Transverse colon (tissue), 4 donors: ENCODE results near the gene STOML3. TPM values are rescaled to one million over a fixed set of nuclear protein-coding genes. Genes with fewer than 3 reads are reported as not detected.

ENCODE experiments used
- DNase-seq: peaks from one replicate; pipeline ENCODE4 v3.0.0-alpha.2; 2019
- H3K27ac ChIP-seq, 4 donors: fragments of 200-600 bp; sonication (generic); 2 replicates each; pipeline ENCODE4 v1.5.1; 2016 to 2018; ENCODE audit warnings: inconsistent platforms in 4 of 4
- H3K27me3 ChIP-seq: fragments of 200-600 bp; sonication (generic); 2 replicates; pipeline ENCODE4 v1.5.1; 2017; ENCODE audit warnings: inconsistent platforms
- H3K36me3 ChIP-seq, 4 donors: fragments of 200-600 bp; sonication (generic); 2 replicates each; pipeline ENCODE4 v1.5.1; 2017 to 2019; ENCODE audit warnings: inconsistent platforms in 4 of 4
- H3K4me1 ChIP-seq, 4 donors: fragments of 200-600 bp; sonication (generic); 2 replicates each; pipeline ENCODE4 v1.5.1; 2017 to 2020; ENCODE audit warnings: inconsistent platforms in 4 of 4
- H3K4me3 ChIP-seq, 4 donors: fragments of 200-600 bp; sonication (generic); 1 replicate in 1 of 4; 2 replicates in 3 of 4; pipeline versions ENCODE4 v1.5.1 to v1.6.1; 2017 to 2019; ENCODE audit warnings: inconsistent platforms in 4 of 4
- H3K9me3 ChIP-seq, 2 donors: fragments of 200-600 bp; sonication (generic); 2 replicates each; pipeline ENCODE4 v1.5.1; 2017 to 2019; ENCODE audit warnings: inconsistent platforms in 2 of 2
- EP300 ChIP-seq: sonication (generic); formaldehyde crosslinking; IDR thresholded peaks from one replicate; pipeline ENCODE4 v1.6.1; 2017; ENCODE audit warnings: antibody characterized with exemption, low read depth
- POLR2A ChIP-seq: fragments of 450-650 bp; IDR thresholded peaks from one replicate; pipeline ENCODE4 v1.6.1; 2016; ENCODE audit warnings: antibody characterized with exemption, mild to moderate bottlenecking, moderate library complexity
- POLR2AphosphoS5 ChIP-seq, 3 donors: sonication (generic); formaldehyde crosslinking; IDR thresholded peaks; one replicate each; pipeline ENCODE4 v1.6.1; 2016; ENCODE audit warnings: antibody characterized with exemption in 3 of 3
- WGBS, 2 donors: methylation state at CpG; one replicate each; pipeline ENCODE4 v1.1.5; 2018; ENCODE audit warnings: low coverage in 1 of 2; 5-methylcytosine and 5-hydroxymethylcytosine counted together
- in situ Hi-C, 4 donors: fragments of 200-750 bp; cut with MboI; loops; one replicate each; pipeline versions ENCODE4 v1.15.0 to v1.15.1; 2017; ENCODE audit warnings: low sequenced_read_pairs in 3 of 4, low pct_ligation_motif_present in 1 of 4, low pct_unique_long_range_greater_than_20kb in 1 of 4
- intact Hi-C: fragments of 100-400 bp; cut with DNase I; formaldehyde crosslinking; loops from one replicate; pipeline ENCODE4 v1.15.1; 2023; ENCODE audit warnings: low total_unique reads
- total RNA-seq, 4 donors: library from RNA; depleted of rRNA; stranded (reverse); fragments of >200 nt; gene quantifications; one replicate each; pipeline ENCODE4 v1.1.0, GENCODE V29; 2016
- TF ChIP-seq, protein P1 (sequence below), 5 experiments: fragments of 200-600 bp in 3 of 5; fragments of 450-650 bp in 2 of 5; sonication (generic) in 3 of 5; IDR thresholded peaks; 1 replicate in 2 of 5; 2 replicates in 3 of 5; pipeline ENCODE4 v1.5.1; 2016 to 2017; ENCODE audit warnings: antibody characterized with exemption in 5 of 5, inconsistent platforms in 3 of 5, mild to moderate bottlenecking in 2 of 5, moderate library complexity in 1 of 5

Gene STOML3
- total RNA-seq, 4 donors from 2014 or later, result 0.55 TPM; not detected in 3

DNA sequence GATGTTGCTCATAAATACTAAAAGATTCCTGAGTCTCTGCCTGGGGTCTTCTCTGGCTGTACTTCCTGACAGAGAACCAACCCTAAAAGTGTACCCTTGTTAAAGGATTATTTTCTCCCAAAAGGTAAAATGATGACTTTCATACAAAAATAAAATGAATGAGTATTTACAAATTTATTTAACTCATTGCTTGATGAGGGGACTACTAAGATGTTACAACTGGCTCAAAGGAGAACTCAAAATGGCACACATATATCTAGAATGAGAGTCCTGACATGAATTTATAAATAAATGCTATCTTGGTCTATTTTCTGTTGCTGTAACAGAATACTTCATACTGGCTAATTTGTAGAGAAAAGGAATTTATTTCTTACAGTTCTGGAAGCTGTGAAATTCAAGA, 30.5 kb downstream of the STOML3 start:
- Histone ChIP-seq H3K27me3 (no peaks in the 10 kb centered on the region), H3K36me3 (no peaks in the 10 kb centered on the region)
- intact Hi-C loops, result no loop called here

GRCh38 chr13:38957794-38958592, 32.6 kb downstream of the STOML3 start:
- in situ Hi-C loops, result no loop called here

More for the DNA sequence above, 30.5 kb downstream of the STOML3 start:
- no peak for DNase-seq
- TF ChIP-seq POLR2A, result no peak
- no peak for TF ChIP-seq EP300
- TF ChIP-seq, protein P1, sequence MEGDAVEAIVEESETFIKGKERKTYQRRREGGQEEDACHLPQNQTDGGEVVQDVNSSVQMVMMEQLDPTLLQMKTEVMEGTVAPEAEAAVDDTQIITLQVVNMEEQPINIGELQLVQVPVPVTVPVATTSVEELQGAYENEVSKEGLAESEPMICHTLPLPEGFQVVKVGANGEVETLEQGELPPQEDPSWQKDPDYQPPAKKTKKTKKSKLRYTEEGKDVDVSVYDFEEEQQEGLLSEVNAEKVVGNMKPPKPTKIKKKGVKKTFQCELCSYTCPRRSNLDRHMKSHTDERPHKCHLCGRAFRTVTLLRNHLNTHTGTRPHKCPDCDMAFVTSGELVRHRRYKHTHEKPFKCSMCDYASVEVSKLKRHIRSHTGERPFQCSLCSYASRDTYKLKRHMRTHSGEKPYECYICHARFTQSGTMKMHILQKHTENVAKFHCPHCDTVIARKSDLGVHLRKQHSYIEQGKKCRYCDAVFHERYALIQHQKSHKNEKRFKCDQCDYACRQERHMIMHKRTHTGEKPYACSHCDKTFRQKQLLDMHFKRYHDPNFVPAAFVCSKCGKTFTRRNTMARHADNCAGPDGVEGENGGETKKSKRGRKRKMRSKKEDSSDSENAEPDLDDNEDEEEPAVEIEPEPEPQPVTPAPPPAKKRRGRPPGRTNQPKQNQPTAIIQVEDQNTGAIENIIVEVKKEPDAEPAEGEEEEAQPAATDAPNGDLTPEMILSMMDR (IDR thresholded peaks at IDR 0.05), result no peak
- TF ChIP-seq POLR2AphosphoS5 (IDR thresholded peaks at IDR 0.05), result no peak
- Histone ChIP-seq H3K4me3 (no peak overlapping the region), H3K27ac (no peak overlapping the region), H3K9me3 (no peaks in the 10 kb centered on the region), H3K4me1 (peaks cover 0 to under 1% (median 0%) of the 10 kb centered on the region in 4 donors)
- in situ Hi-C loops, result no loop called here

DNA sequence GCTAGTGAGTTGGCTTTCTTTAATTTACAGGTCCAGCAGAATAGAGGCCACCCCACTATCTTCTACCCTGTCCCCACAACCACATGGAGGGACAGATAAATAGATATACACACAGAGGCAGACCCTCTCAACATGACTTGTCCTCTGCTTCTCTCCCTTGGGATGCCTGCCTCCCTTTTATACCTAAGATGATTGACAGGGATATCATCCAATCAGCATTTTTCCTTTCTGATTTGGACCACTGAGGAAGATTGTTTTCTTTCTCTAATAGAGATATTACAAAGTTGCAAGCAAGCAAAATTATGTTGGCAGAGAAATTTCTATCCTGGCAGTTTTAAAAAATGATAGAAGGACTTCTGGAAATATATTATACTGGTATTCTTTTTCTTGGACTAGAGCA, 35.8 kb downstream of the STOML3 start:
- intact Hi-C loops, result no loop called here
- H3K4me1 ChIP-seq, result peaks cover 0 to 13% (median 3%) of the 10 kb centered on the region in 4 donors
- TF ChIP-seq, protein P1 (IDR thresholded peaks at IDR 0.05), result no peak
- TF ChIP-seq EP300, result no peak

More at GRCh38 chr13:38957794-38958592, 32.6 kb downstream of the STOML3 start:
- Histone ChIP-seq H3K4me1 (no peaks in the 10 kb centered on the region), H3K4me3 (no peak overlapping the region), H3K27me3 (no peaks in the 10 kb centered on the region), H3K36me3 (no peaks in the 10 kb centered on the region), H3K9me3 (no peaks in the 10 kb centered on the region), H3K27ac (no peak overlapping the region)
- intact Hi-C loops, result no loop called here
- TF ChIP-seq POLR2A, result no peak
- no peak for TF ChIP-seq EP300
- TF ChIP-seq POLR2AphosphoS5 (IDR thresholded peaks at IDR 0.05), result no peak
- TF ChIP-seq, protein P1 (IDR thresholded peaks at IDR 0.05), result no peak
- DNase-seq, result no peak
- 80 to 100% methylated on average over 1 to 11 of the region's 11 CpGs for WGBS, 2 donors

DNA sequence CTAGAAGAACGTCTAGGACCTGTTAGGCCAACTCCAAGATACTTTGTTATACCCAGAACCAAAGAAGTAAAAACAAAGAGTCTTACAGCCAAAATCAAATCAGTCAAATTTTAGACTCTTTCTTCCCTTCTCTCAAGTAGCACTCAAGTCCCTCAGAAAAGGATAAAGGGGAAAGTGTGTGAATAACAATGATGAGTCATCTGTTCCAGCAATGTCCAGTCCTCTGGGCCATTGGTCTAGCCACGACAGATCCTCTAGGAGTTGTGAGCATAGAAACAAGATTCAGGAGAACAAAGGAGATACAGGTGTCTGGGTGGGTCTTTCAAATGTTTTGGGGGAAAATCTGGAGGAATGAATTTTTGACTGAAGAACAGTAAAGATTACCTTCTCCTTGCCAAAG, 36.3 kb downstream of the STOML3 start:
- Histone ChIP-seq H3K9me3 (no peaks in the 10 kb centered on the region), H3K36me3 (no peaks in the 10 kb centered on the region), H3K27ac (no peak overlapping the region), H3K4me3 (no peak overlapping the region), H3K4me1 (peaks cover 0 to 13% (median 3%) of the 10 kb centered on the region in 4 donors), H3K27me3 (no peaks in the 10 kb centered on the region)
- 64 to 67% methylated on average over 2 of the region's 2 CpGs for WGBS, 2 donors
- DNase-seq, result no peak
- no peak for TF ChIP-seq POLR2A
- TF ChIP-seq, protein P1 (IDR thresholded peaks at IDR 0.05), result no peak
- TF ChIP-seq EP300, result no peak
- TF ChIP-seq POLR2AphosphoS5 (IDR thresholded peaks at IDR 0.05), result no peak
- intact Hi-C loops (no loop called here), in situ Hi-C loops (no loop called here)

More for the DNA sequence above, 35.8 kb downstream of the STOML3 start:
- Histone ChIP-seq H3K36me3 (no peaks in the 10 kb centered on the region), H3K27me3 (no peaks in the 10 kb centered on the region), H3K9me3 (no peaks in the 10 kb centered on the region), H3K4me3 (no peak overlapping the region), H3K27ac (no peak overlapping the region)
- in situ Hi-C loops, result no loop called here
- no peak for DNase-seq
